GM21723 (cell line): ENCODE results near the gene HIF1AN.

Experiments
- ATAC-seq: cut with Tn5 transposase; IDR thresholded peaks from one replicate; pipeline ENCODE4 v1.9.1; 2021; ENCODE audit warnings: mild to moderate bottlenecking, moderate library complexity; ENCODE audit not compliant: unreplicated experiment

The HIF1AN gene

GRCh38 chr10:100520811-100521210, 14.9 kb upstream of the HIF1AN start:
- ATAC-seq, result no peak

GRCh38 chr10:100522107-100522801, 13.5 kb upstream of the HIF1AN start:
- ATAC-seq, result no peak

DNA sequence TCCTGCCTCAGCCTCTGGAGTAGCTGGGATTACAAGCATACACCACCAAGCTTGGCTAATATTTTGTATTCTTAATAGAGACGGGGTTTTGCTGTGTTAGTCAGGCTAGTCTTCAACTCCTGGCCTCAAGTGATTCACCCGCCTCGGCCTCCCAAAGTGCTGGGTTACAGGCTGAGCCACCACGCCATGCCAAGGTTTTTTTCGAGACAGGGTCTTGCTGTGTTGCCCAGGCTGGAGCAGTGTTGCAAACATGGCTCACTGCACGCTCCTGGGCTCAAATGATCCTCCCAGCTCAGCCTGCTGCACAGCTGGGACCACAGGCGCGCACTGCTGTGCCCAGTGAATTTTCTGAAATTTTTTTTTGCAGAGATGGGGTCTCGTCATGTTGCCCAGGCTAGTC, 12.8 kb upstream of the HIF1AN start:
- ATAC-seq, result no peak

- ATAC-seq, result no peak
Observed at GRCh38 chr10:100524206-100524605, 11.5 kb upstream of the HIF1AN start.

DNA sequence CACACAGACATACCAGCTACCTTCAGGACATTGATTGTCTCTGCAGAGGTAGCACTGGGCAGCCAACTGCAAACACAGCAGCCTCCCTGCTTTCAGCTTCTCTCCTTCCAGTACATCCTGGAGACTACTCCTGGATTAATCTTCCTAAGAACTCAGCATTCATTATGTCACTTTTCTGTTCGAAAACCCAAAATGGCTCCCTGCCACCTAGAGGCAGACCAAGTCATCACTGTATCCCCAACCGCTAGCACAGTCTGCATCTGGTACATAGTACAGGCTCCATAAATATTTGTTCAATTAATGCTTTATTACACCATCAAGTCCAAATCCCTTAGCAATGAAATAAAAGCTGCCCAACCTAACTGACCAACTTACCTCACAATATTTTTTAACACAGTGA, 11.1 kb upstream of the HIF1AN start:
- ATAC-seq, result no peak

GRCh38 chr10:100528123-100528886, 7.4 kb upstream of the HIF1AN start:
- ATAC-seq, result no peak

DNA sequence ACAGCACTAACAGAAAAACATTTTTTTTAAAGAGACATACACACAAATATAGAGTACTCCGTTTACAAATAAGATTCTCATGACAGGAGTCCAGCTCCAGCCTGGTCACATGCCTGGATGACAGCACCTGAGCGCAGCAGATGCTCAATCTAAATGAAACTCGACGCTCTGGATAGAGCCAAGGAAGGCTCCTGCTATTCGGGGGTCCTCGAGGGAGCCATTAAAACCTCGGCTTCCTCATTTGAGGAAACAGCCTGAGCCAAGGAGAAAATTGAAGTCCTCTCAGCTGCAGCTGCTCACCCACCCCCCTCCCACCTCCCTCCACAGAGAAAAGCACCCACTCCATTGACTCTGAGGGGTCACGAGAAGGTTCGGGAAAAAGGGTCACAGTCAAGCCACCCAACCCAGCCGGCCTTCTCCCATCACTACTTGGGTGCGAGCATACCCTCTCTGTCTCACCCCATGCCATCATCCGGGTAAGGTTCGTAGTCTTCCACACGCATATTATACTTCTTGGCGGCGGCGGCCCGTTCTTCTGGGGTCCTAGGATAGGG, 6.7 kb upstream of the HIF1AN start:
- ATAC-seq, result no peak

DNA sequence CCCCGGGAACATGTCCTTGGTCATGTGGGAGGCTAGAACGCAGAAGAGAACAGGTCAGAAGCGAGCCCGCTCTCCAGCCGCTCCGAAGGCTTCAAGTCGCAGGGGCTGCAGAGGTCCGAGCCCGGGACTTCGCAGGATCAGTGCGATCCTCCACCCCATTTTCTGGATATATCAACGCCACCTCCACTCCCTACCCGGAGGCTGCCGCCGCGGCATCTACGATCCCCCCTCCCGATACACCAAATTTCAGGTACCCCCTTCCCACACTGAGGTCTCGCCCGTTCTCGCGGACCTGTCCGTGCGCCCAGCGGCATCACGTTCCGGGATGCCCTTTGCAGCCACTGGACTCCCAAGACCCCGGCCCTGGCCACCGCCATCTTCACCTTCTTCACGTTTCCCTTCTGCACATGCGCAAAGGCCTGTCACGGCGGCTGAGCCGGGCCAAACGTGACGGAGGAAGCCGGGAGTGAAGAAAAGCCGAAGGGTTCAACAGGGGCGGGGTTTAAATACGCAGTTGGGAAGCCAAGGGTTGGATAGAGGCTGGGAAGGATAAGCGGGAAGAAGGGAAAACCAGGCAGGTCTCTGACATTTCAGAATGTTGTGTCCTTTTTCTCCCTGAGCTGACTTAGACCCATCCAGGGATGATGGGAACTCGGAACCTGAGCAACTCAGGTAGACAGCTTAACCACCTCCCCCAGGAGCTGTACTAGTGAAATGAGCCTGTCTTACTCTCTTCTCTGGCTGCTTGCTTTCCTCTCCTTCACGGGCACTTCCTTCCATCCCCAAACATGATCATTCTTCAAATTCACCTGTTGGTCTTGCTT, 6.1 kb upstream of the HIF1AN start, which contains the start of gene NDUFB8:
Gene NDUFB8, minus strand, starts transcription at position 397 of the 824 bp plus-strand sequence. Its CDS starts 20 bp downstream, at position 377.
- no peak for ATAC-seq

DNA sequence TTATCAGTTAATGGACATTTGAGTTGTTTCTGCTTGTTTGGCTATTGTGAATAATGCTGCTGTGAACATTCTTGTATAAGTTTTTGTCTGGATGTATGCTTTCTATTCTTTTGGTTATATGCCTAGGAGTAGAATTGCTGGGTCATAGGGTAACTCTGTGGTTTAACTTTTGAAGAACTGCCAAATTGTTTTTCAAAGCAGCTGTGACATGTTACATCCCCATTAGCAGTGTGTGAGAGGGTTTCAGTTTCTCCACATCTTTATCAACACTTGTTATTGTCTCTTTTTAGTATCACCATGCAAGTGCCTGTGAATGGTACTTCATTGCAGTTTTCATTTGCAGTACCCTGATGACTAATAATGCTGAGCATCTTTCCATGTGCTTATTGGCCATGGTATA, 4.0 kb upstream of the HIF1AN start:
- no peak for ATAC-seq

GRCh38 chr10:100534726-100535125, 1.0 kb upstream of the HIF1AN start:
- no peak for ATAC-seq

GRCh38 chr10:100535338-100535714, 417 bp upstream of the HIF1AN start:
- ATAC-seq, result peak; percentile 2

GRCh38 chr10:100537475-100537874, 1.7 kb downstream of the HIF1AN start:
- ATAC-seq, result no peak

DNA sequence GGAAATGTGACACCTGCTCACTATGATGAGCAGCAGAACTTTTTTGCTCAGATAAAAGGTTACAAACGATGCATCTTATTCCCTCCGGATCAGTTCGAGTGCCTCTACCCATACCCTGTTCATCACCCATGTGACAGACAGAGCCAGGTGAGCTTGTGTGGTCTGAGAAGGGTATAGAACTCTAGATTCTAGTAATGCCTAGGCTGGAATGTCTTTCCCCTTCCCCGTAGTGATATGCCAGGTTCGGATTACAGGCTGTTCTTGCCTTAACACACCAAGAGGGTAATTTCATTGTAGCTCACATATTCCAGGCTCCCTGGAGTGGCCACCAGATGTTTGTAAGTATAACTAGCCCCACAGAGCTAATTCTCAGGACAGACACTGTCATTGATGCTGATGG, 9.2 kb downstream of the HIF1AN start:
- ATAC-seq, result no peak

GRCh38 chr10:100551196-100551595, 15.5 kb downstream of the HIF1AN start:
- no peak for ATAC-seq

DNA sequence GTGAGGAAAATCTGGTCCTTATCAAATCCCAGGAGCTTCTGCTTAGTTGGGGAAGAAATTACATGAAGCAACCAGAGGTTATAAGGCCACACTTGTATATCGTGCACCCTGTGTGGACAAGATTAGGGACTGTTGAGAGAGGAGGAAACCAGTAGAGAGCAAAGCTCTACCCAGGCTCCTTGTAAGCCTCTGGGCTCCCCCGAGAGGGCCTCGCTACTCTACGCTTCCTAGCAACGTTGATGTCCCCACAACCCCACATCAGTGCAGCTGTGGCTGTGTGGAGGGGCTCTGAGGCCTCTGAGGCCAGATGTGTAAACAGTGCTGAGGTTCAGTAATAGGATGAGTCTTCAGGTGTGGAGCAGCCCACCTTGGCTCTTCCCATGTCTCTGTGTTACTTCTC, 16.0 kb downstream of the HIF1AN start:
- no peak for ATAC-seq

DNA sequence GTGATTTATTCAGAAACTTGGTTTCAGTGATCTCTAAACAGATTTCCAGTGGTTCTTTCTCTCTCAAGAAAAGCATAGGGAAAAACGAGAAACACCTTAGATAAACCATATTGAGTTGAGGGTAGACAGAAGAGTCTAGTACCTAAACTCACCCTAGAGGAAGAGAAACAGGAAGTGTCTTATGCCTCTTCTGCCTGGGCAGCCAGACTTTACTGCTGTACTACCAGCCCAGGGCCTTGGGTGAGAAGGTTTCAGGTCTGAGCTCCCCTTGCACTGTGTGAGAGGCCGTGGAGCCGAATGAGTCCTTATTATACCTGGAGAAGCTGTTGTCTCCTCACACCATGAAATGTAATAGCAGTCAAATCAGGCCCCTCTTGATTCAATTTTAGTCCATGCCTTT, 18.2 kb downstream of the HIF1AN start:
- no peak for ATAC-seq

GRCh38 chr10:100554902-100555301, 19.2 kb downstream of the HIF1AN start:
- no peak for ATAC-seq

DNA sequence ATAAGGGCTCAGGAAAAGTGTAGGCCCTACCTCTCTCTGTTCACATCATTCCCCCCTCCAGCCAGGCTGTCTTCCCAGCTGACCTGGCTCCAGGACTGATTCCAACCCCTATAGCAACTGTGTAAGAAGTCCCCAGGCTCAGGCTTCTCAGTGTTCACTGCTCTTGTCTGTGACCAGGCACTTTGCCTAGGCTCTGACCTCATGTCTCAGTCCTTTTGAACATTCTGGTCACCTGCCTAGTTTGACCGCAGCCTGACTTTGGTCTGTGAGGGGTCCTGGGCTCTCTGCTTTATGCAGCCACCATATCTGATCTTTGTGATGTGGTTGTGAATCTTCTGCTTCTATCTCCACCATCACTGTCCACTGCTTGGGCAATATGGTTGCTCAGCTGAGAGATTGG, 24.5 kb downstream of the HIF1AN start:
- ATAC-seq, result no peak

GRCh38 chr10:100561005-100561404, 25.3 kb downstream of the HIF1AN start:
- ATAC-seq, result no peak

DNA sequence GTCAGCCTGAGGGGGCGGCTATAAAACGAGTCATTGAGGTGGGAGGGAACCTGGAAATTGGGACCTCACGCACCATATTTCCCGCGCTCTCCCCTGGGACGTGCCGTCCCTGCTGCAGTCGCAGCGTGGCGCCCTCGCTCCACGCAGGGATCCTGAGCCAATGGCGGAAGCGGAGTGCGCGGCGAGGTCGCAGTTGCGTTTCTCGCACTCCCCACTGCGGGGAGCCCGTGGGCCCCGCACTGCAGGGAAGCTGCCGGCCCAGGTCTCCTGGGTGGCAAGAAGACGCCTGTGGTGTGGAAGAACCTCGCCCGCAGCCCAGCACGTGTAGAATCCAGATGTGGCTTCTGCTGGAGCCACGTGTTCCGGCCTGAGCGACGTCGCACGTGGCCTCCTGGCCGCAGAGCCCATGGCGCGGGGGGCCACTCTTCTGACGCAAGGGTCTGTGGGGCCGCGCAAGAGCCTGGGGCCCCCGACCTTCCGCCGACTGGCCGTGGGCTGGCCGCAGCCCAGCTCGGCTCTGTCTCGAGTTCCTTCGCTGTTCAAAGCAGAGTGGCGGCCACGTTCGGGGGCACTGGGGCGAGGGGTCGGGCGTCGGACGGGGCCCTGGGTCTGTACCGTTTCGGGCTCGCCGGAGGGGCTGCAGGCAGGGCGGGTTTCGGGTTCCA, 26.4 kb downstream of the HIF1AN start:
- peak; percentile 68 for ATAC-seq
